NCI-H128 (cell line): ENCODE measurements around the gene EHF.

Experiments used
- DNase-seq: peaks from one replicate; lab custom pipeline; 2025; ENCODE audit not compliant: unreplicated experiment; lab: John Stamatoyannopoulos, UW

EHF gene

DNA sequence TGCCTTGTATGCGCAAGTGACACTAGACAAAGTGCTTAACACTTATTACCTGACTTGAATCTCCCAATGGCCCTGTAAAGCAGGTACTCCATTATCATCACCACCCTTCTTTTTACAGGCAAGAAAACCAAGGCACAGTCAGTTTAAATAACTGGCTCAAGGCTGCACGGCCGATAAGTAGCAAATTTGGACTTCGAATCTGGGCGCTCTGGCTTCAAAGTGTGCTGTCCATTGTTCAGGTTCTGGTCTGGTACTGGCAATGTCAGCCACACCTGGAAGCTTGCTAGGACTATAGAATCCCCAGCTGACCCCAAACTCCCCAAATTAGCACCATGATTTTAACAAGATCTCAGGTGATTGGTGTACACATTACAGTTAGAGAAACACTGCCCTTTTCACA lies 19.3 kb upstream of the EHF start:
- DNase-seq: no peak

DNA sequence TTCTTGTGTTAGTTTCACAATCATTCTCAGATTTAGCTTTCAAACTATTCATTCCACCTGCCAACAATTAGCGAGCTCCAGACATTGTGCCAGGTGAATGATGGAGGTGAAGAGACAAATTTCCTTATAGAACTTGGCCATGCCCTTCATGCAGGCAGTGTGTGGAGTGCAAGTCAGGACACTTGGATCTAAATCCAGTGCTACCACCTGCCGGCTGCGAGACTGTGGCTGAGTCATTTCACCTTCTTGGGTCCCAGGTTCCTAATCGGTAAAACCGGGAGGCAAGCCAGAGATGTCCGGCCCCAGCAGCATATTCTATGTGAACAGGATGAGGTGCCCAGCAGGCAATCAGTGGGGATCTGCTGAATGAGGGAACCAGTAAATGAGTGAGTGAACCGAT lies 18.6 kb upstream of the EHF start:
- no peak for DNase-seq

DNA sequence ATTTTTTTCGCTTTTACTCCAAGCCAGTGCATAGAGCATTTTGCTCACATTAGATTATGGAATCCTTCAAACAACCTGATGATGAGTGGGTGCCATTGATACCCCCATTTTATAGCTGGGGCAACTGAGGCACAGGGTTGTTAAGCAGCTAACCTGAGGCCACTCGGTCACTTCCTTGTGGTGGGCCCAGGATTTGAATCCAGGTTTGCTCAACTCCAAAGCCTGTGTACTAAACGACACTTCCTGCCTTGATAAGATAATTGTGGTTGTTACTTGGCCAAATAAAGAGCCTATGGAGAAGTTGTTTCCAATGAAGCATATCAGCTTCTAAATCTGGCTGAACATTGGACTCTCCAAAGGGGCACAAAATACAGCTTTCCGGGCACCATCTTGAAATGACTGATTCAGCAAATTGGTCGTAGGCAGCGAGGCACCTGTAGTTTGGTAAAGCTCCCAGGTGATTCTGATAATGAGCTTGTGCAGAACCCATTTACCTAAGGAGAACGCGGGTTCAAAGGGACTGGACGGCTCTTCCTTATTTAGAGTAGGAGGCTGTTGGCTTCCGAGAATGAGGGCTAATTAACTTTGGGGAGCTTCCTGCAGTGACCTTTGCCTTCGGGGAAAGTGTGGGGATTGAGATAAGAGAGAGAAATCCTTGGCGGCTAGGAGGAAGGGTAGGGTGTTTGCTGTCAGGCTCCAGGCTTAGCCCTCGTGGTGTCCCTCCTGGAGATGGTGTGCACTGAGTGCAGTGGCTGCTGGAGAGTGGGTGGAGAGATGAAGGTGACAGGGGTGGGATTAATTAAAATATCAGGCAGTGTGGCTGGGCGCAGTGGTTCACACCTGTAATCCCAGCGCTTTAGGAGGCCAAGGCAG lies 17.5 kb upstream of the EHF start:
- DNase-seq: no peak

DNA sequence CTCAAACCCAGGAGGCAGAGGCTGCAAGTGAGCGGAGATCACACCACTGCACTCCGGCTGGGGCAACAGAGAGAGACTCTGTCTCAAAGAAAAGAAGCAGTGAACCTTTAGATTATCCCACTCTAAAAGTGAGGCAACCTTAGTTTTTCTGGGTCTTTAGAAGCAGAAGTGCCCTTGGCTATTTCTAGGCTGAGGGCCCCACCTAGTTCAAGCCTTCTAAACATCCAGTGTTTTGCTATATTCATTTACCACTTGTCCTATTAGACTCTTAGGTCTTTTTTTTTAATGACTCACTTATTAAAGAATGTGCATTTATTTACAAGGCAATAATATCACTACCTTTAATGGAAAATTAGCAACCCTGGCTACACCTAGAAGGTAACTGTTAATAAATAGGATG lies 16.7 kb upstream of the EHF start:
- no peak for DNase-seq

DNA sequence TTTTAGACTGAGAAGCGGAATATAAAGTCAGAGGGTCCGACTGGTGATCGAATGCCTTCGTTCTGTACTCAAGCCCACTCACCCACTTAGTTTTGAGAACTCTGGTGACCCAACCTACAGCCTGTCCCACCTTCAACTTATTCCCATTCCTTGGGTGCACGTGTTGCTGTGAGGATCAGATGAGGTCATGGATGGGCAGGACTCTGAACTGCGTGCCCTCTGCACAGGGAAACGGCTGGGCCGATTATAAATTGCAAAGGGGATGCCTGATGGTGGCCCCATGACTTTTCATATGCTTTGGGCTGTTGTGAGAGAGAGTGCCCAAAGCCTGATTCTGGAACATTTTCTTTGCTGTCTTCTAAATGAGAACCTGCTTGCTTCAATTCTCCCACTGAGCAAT lies 16.0 kb upstream of the EHF start:
- no peak for DNase-seq

DNA sequence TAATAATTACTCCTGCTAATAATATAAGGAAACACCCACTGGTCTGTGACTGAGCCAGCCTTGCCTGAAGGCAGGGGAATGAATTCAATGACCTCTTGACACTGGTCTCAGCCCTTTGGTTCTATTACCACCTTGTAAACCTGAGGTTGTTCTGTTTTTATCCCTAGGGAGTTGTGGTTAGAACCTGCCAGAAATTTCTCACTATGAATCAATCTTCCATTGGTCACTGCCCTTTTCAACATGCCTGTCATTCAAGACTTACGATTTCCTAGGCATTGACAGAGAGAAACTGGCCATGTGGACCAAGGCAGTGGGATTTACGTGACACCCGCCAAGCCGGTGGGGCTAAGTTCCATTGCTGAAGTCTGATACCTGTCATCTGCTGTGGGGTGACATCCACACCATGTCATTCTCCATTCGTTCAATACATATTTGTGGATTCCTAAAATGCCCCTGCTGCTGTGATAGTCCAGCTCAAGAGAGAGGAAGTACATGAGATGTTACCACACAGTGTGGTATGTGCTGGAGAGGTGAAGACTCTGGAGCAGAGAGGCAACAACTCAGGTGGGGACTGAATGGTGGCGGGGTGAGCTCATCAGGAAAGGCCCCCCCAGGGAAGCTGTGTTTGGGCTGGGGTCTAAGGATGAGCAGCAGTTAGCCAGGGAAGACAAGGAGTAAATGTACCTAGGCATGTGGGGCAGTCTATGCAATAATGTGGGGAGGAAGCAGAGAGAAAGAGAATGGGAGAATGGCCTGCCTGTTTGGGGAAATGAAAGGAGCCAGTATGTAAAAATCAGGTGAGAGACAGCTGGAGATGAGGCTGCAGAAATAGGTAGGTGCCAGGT lies 15.2 kb upstream of the EHF start:
- no peak for DNase-seq

DNA sequence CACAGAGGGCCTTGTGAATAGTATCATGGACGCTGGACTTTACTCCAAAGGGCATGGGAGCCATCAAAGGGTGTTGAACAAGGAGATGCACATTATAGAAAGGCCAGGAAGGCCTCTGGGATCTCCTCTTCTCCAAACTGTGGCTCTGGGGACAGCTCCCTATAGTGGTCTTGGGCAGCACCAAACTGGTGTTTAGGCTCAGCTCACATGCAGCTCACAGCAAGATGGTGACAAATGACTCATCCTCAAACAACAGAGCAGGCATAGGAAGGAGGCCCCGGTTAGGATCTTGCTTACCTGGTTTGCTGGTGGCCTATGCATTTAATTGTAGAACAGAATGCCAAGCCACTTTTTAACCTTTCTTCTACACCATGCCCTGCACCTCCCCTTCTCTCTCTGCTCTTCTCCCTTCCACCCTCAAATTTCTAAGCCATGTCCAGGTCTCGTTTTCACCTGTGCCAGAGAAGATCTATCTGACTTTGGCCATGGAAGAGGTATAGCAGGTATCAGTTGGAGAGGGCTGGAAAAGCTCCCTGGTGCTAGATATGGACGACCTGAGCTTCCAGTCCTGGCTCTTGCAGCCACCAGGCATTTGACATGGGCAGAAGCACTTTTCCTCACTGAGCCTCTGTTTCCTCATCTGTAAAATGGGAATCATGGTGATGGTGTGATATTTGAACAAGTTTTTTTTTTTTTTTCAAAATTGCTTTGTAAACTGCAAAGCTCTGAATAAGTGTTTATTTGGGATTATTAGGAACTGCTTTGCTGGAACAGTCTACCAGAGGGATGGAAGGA lies 14.4 kb upstream of the EHF start:
- no peak for DNase-seq

DNA sequence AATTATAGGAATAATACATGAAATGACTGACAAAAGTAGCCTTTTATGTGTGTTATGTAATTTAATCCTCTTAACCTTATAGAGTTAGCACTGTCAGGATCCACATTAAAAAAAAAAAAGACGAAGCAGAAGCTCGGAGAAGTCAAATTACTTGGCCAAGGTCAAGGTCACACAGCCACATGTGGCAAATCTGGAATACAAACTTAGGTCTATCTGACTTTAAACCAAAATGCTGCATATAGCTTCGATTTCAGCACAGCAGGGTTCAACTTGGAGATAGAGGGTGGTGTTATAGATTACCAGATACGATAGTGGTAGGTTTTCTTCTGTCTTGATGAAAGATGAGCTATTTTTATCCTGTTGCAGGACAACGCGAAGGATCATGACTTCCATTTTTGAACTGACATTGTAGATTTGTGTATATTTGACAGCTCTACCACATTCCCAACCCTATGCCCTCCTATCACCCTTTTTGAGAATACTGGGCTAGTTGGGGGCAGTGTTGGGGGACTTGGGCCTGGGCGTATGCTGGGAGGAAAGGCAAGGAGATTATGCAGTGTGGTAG lies 11.6 kb upstream of the EHF start:
- no peak for DNase-seq

DNA sequence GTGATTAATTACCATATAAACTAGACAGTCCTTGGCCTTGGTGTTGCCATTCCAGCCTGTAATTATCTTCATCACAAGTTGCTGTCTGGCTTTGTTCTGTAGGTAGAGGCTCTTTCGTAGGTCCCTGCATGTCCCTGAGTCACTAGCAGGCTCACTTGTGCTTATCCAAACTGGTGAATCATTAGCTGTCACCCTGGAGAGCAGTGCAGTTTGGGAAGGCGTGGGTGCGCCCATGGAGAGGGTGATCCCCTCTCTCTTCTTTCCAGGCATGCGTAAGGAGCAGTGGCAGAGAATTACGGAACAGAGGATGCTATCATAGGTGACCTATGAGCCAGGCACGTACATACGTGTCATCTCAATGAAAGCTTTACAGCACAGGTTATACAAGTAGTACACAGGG lies 11.0 kb upstream of the EHF start:
- DNase-seq: no peak

DNA sequence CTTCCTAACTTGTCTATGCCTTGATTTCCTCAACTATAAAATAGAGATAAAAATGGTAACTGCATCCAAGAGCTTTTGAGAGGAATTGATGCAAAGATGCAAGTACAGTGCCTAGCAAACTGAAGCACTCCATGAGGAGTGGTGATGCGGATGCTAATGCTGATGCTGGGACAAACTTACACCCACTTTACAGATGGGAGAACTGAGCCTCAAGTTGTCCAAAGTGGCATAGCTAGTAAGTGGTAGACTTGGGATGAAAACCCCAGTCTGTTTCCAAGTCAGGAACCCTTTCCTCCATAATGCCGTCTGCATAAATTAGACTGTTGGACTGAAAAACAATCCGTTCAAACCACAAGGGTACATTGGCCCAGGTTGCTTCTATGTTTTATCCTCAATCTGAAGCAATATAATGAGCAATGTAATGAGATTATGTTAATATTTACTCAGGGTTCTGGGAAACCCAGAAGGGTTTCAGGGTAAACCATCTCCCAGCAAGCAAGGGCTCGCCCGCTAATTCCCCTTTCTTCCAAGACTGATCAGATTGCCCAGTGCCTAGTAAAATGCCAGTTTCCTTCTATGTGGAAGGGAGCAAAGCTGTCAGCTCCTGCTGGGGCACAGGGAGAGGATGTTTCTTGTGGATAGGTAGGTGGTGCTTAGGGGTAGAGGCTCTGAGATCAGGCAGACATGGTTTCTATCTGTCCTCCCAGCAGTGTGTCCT lies 10.4 kb upstream of the EHF start:
- no peak for DNase-seq

DNA sequence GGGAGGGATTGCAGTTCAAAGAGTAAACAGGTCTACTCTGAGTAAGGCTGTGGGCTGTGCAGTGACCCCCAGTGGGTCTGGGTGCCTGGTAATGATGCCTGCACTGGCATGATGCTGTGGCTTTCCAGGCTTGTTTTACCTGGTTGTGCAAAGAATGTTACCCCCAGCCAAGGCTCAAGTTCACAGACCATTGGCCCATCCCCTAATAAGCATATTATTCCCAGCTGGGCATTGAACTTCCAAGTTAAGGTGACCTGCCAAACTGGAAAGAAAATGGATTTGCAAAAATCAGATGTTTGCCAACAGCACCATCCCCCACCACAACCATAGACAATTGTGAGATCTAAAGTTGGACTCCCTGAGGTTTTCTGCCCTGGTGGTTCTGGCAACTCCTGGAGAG lies 7.9 kb upstream of the EHF start:
- DNase-seq: no peak

DNA sequence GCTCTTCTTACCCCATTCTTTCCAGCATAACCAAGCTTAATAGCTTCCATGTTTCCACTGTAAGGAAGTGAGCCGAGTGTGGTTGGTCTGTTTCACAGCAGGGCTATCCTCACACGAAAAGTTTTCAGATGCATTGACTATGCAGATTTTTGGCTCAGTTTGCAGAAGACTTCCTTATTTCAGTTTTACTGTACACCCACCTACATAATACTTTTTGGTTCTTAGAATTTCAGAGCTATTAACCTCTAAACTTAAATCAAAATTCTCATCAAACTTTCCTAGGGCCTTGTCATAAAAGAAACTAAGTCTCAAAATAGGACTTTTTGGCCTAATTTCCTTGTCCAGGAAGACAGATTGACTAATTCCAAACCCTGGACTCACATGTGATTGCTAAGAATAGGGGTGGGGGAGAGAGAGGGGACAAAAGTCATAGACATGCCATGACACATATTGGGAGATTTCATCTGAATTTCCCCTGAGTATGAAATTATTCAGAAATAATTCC lies 7.3 kb upstream of the EHF start:
- no peak for DNase-seq

DNA sequence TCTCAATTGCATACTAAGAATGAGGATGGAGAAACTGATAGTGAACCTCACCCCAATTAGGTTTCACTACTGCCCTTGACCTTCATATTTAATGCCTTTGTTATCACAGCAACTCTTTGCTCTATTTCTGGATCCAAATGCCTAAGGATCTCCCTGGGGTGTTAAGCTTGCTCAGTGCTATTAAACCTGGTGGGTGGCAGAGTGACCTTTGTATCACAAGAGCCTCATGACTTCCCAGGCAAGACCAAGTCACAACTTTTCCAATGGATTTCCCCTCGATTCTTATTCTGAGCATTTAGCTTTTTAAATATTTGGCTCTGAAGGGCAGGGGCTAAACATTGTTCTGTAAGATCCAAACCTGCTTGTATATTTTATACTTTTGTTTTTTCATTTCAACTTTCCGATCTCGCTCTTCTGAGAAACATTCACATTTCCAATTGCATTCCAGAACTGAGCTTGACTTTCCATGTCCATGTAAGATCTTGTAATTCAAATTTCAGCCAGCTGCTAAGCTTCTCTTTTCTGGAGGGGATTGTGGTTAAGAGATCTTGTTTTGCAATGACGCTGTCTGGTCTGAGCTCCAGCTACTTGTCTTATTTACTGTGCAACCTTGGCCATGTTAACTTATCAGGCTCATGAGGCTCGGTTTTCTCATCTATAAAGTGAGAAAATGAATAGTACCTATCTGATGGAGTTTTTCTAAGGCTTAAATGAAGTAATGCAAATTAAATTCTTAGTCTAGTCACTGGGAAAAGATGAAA lies 6.4 kb upstream of the EHF start:
- DNase-seq: no peak

DNA sequence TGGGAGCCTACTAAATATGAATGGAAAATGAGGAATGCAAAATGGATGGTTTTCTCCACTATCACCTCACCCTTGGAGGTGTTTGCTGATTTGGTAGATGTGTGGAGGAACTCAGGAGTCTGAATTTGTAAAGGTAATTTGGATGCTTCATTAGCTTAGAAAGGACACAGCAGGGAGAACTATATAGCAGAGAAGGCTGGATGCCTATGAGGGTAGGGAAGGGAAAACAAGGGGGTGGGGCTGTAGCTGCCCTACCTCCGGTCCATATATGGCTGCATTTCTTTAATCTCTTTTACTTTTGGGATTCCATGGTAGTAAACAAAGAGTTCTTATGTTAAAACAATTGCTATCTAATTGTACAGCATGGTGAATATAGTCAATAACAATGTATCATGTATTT lies 4.8 kb upstream of the EHF start:
- no peak for DNase-seq

DNA sequence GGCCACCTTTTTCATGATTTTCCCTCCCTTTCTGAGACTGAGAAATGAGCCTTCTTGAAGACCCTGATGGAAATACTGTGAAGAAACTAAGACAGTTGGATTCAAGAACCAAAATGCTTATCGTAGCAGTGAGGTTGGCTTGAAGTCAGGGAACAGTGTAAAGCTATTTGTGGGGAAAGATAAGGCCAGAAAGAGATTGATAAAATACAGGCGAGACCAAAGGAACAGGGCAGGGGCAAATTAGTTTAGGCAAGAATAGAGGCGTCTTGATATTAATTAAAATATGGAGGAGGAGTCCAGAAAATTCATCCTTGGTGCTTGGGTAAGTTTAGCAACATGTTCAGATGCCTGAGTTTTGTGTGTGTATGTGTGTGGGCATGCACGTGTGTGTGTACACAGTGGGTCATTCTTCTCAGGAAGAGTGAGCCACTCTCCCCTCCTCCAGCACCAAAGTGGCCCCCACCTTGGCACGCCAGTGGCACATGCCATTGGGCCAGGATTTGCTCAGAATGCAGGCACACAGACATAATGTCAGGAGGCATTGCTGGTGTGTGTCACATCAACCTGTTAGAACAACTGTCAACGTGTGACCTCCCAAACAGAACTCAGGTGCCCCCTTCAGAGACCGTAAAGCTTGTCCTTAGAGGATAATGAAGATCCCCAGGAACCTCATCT lies 3.9 kb upstream of the EHF start:
- DNase-seq: no peak

DNA sequence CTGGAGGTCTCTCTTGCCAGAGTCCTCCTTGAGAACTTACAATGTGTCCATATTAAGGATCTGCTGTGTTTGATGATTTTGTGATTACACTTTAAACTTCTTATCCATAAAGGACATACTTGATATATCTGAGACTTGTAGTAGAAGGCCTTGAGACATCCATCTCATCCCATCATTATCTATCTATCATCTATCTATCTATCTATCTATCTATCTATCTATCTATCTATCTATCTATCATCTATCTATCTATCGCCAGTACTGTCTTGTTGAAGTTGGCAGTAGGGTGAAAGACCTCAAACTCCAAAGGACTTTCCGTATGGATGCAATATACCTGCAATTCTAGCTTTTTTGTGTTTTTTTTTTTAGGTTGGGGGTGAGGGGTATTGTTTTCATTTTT lies 2.5 kb upstream of the EHF start:
- DNase-seq: no peak

DNA sequence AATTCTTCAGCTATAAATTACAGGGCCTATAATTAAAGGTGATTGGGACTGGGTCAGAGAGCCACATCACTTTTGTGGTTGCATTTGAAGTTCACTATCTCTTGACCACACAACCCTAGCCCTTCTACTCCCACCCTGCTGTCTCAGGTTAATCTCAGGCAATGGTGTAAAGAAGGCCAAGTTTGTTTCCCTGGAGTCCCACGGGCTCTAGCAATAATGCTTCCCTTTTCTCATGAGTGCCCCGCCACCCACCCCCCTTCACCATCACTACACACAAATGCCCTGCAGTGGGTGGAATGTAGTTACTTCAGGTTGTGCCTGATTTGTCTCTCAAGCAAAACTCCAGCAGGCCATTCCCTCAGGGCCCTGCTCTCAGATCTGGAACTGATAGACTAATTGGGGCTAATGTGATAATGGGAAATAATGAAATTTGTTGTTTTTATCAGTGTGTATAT lies 1.8 kb upstream of the EHF start:
- DNase-seq: no peak

DNA sequence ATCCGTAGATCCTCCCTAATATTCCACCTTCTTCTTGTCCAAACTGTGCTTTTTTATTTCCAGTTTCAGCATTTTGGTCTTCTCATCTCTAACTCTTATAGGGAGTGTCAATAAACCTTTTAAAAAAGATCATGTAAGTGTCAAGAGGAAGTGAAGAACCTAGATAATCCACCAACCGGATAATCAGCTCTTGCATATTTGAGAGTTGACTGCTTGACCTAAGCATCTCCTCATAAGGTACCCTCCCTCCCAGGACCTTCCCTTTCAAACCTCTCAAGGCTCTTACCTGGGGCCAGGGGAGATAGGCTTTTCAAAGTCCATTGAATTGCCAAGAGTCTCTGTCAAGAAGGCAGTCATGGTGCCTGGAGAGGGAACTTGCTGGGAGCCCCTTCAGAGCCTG lies 691 bp upstream of the EHF start:
- no peak for DNase-seq

DNA sequence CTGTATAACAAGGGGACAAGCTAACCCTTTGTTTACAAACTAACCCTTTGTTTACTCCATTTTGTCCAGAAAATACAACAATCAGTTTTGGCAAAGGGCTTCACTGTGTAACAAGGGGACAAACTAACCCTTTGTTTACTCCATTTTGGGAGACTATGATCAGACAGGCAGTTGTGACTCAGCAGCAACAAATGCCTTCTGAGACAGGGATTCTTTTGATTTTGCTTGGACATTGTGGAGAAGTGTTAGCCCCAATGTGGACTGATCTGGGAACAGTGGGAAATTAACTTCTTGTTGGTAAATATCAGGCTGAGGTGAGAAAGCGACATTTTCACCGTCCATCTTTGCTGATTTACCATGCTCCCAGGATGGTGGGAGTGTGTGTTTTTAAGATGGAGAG lies 983 bp downstream of the EHF start:
- DNase-seq: no peak
